EL (cell line): ENCODE results near the gene HCN1.

Experiments
- DNase-seq: peaks from one replicate; pipeline ENCODE4 v3.0.0-alpha.2; 2016

The HCN1 gene

GRCh38 chr5:45696206-45696836 lies at the start of gene HCN1:
Gene HCN1, minus strand, starts transcription at chr5:45696380.
- no peak for DNase-seq

GRCh38 chr5:45741110-45741509 lies 44.9 kb upstream of the HCN1 start:
- DNase-seq = no peak

- DNase-seq = no peak
Measured at GRCh38 chr5:45737153-45737552, 41.0 kb upstream of the HCN1 start.

- no peak for DNase-seq
Measured at GRCh38 chr5:45725537-45725936, 29.4 kb upstream of the HCN1 start.

- DNase-seq = no peak
Measured at GRCh38 chr5:45697201-45697600, 1.0 kb upstream of the HCN1 start.

GRCh38 chr5:45695804-45696156 lies 400 bp downstream of the HCN1 start:
- no peak for DNase-seq

GRCh38 chr5:45694971-45695803 lies 993 bp downstream of the HCN1 start:
- no peak for DNase-seq

GRCh38 chr5:45694255-45694814 lies 1.8 kb downstream of the HCN1 start:
- no peak for DNase-seq

GRCh38 chr5:45692481-45692880 lies 3.7 kb downstream of the HCN1 start:
- DNase-seq = no peak

- DNase-seq = no peak
Measured at GRCh38 chr5:45691656-45692055, 4.5 kb downstream of the HCN1 start.

GRCh38 chr5:45687701-45688100 lies 8.5 kb downstream of the HCN1 start:
- DNase-seq = no peak

GRCh38 chr5:45686620-45687019 lies 9.6 kb downstream of the HCN1 start:
- DNase-seq = no peak

GRCh38 chr5:45684118-45684517 lies 12.1 kb downstream of the HCN1 start:
- no peak for DNase-seq

GRCh38 chr5:45680950-45681349 lies 15.2 kb downstream of the HCN1 start:
- DNase-seq = no peak

- DNase-seq = no peak
Measured at GRCh38 chr5:45677524-45677923, 18.7 kb downstream of the HCN1 start.

- DNase-seq = no peak
Measured at GRCh38 chr5:45672271-45672670, 23.9 kb downstream of the HCN1 start.

- DNase-seq = no peak
Measured at GRCh38 chr5:45648744-45649143, 47.4 kb downstream of the HCN1 start.

- no peak for DNase-seq
Measured at GRCh38 chr5:45643056-45643455, 53.1 kb downstream of the HCN1 start.

GRCh38 chr5:45642370-45642769 lies 53.8 kb downstream of the HCN1 start:
- no peak for DNase-seq

GRCh38 chr5:45639040-45639439 lies 57.1 kb downstream of the HCN1 start:
- no peak for DNase-seq

- no peak for DNase-seq
Measured at GRCh38 chr5:45627076-45627656, 69.0 kb downstream of the HCN1 start.

- no peak for DNase-seq
Measured at GRCh38 chr5:45623832-45624231, 72.3 kb downstream of the HCN1 start.

GRCh38 chr5:45622365-45622764 lies 73.8 kb downstream of the HCN1 start:
- DNase-seq = no peak

- no peak for DNase-seq
Measured at GRCh38 chr5:45617859-45618416, 78.2 kb downstream of the HCN1 start.
